Astrocyte of the cerebellum (primary cell): ENCODE results near the gene ENOSF1.

ENCODE experiments used
- DNase-seq: peaks from one replicate; pipeline ENCODE4 v3.0.0-alpha.2; 2011; ENCODE audit warnings: low read depth
- H3K4me3 ChIP-seq: 2 replicates; pipeline ENCODE4 v1.5.1; 2011; ENCODE audit warnings: mild to moderate bottlenecking, low read depth, low read length, moderate library complexity
- CTCF ChIP-seq: IDR thresholded peaks from 2 replicates; pipeline ENCODE4 v1.5.1; 2012; ENCODE audit warnings: low read length, low read depth, moderate library complexity, mild to moderate bottlenecking; ENCODE audit errors: missing control alignments
- in situ Hi-C: cut with HindIII; loops from 2 replicates; pipeline ENCODE4 v1.10.0; 2017; ENCODE audit warnings: low sequenced_read_pairs

ENOSF1 gene

GRCh38 chr18:677145-677544 lies 35.3 kb downstream of the ENOSF1 start:
- TF ChIP-seq CTCF, result no peak
- DNase-seq, result no peak
- in situ Hi-C loops, result no loop called here
- no peak overlapping the region for H3K4me3 ChIP-seq

- in situ Hi-C loops, result no loop called here
- TF ChIP-seq CTCF, result no peak
- no peak for DNase-seq
- no peak overlapping the region for H3K4me3 ChIP-seq
These were observed 35.7 kb downstream of the ENOSF1 start for GRCh38 chr18:676736-677135.

- no peak for TF ChIP-seq CTCF
- no peak overlapping the region for H3K4me3 ChIP-seq
- in situ Hi-C loops, result no loop called here
- no peak for DNase-seq
These were observed 36.4 kb downstream of the ENOSF1 start for GRCh38 chr18:676069-676468.

GRCh38 chr18:675307-675706 lies 37.1 kb downstream of the ENOSF1 start:
- in situ Hi-C loops, result no loop called here
- no peak overlapping the region for H3K4me3 ChIP-seq
- no peak for TF ChIP-seq CTCF
- DNase-seq, result no peak

- no peak for DNase-seq
- H3K4me3 ChIP-seq, result no peak overlapping the region
- no peak for TF ChIP-seq CTCF
- in situ Hi-C loops, result no loop called here
These were observed 38.7 kb downstream of the ENOSF1 start for GRCh38 chr18:673769-674168.

- no peak for DNase-seq
- no peak overlapping the region for H3K4me3 ChIP-seq
- no peak for TF ChIP-seq CTCF
- in situ Hi-C loops, result no loop called here
These were observed 39.1 kb downstream of the ENOSF1 start for GRCh38 chr18:673317-673716.

GRCh38 chr18:671405-671804 lies 41.0 kb downstream of the ENOSF1 start:
- DNase-seq, result no peak
- in situ Hi-C loops, result no loop called here
- TF ChIP-seq CTCF, result no peak
- H3K4me3 ChIP-seq, result no peak overlapping the region
